ENCODE results near the gene H2BW1.
"Not testable (repeated sequence)": the region's sequence is repeated elsewhere in the genome, so short reads cannot be mapped to it uniquely, and the experiment has no call there.

Gene H2BW1

GRCh38 chrX:104013606-104014005 lies at the start of gene H2BW1:
TSS of gene H2BW1 (minus strand) at chrX:104013708. CDS start at chrX:104013576, 132 bp downstream.
- no peak for DNase-seq (ENCODE audit: low read depth)

GRCh38 chrX:104062636-104063035 lies 49.1 kb upstream of the H2BW1 start:
- DNase-seq (ENCODE audit: low read depth): not testable (repeated sequence)

GRCh38 chrX:104054956-104055355 lies 41.4 kb upstream of the H2BW1 start:
- DNase-seq (ENCODE audit: low read depth): not testable (repeated sequence)

- no peak for DNase-seq (ENCODE audit: low read depth)
These were observed 33.7 kb upstream of the H2BW1 start for GRCh38 chrX:104047171-104047570.

GRCh38 chrX:104045642-104046041 lies 32.1 kb upstream of the H2BW1 start:
- DNase-seq (ENCODE audit: low read depth): no peak

- no peak for DNase-seq (ENCODE audit: low read depth)
These were observed 27.5 kb upstream of the H2BW1 start for GRCh38 chrX:104041003-104041402.

- DNase-seq (ENCODE audit: low read depth): no peak
These were observed 26.4 kb upstream of the H2BW1 start, which contains the start of gene H2BW2 for GRCh38 chrX:104039689-104040505. TSS of gene H2BW2 (plus strand) at chrX:104039956. CDS start at chrX:104039995, 39 bp downstream.

GRCh38 chrX:104018126-104018525 lies 4.6 kb upstream of the H2BW1 start:
- DNase-seq (ENCODE audit: low read depth): no peak

- not testable (repeated sequence) for DNase-seq (ENCODE audit: low read depth)
These were observed 2.1 kb upstream of the H2BW1 start for GRCh38 chrX:104015576-104015975.

- DNase-seq (ENCODE audit: low read depth): no peak
These were observed 350 bp downstream of the H2BW1 start for GRCh38 chrX:104013158-104013557.

- no peak for DNase-seq (ENCODE audit: low read depth)
These were observed 4.7 kb downstream of the H2BW1 start for GRCh38 chrX:104008831-104009230.

GRCh38 chrX:103999234-103999633 lies 14.3 kb downstream of the H2BW1 start:
- no peak for DNase-seq (ENCODE audit: low read depth)

- not testable (repeated sequence) for DNase-seq (ENCODE audit: low read depth)
These were observed 30.0 kb downstream of the H2BW1 start for GRCh38 chrX:103983508-103983907.

GRCh38 chrX:103962411-103963278 lies 50.9 kb downstream of the H2BW1 start, which contains the start of gene TMSB15B:
TSS of gene TMSB15B (plus strand) at chrX:103962627.
- DNase-seq (ENCODE audit: low read depth): not testable (repeated sequence)

Data from CMK (cell line).